ENCODE measurements around the gene SPRR2B. TPM values are rescaled to one million over a fixed set of nuclear protein-coding genes. Genes with fewer than 3 reads are reported as not detected.
"Not testable (repeated sequence)": the region's sequence is repeated elsewhere in the genome, so short reads cannot be mapped to it uniquely, and the experiment has no call there.

Gene SPRR2B
- total RNA-seq (2021) = not detected in 2 replicates
- Bru-seq, nascent RNA = not detected
- BruChase-seq, experiment 1, labeled RNA remaining after a 2-hour chase = not detected
- not detected for BruChase-seq, experiment 2, labeled RNA remaining after a 6-hour chase
- long read RNA-seq = 0 reads

DNA sequence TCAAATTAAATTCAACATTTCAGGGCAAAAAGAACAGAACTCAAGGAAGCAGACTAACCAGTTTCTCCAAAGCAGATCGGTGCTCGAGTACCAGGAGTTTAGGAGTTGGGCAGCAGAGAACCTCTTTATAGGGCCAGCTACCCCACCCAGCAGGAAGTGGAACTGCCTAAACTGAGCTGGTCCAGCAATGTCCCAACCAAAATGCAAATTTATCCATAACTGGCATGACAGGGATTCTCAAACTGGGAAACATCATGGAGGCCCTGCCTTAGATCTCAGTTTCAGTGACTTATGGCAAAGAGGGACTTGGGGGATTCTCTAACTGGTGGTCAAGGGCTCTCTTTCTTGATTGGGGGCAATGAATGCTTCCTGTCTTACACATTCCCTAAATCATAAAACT, at the start of gene SPRR2B:
TSS of gene SPRR2B (minus strand) at position 101 of the 400 bp plus-strand sequence. CDS start 772 bp downstream, outside the sequence.
- no peak for DNase-seq (ENCODE audit: low spot score)
- intact Hi-C loops (cut with micrococcal nuclease; ENCODE audit: unreplicated experiment) = no loop called here
- Histone ChIP-seq H3K27me3 (replicated peaks; ENCODE audit: insufficient read depth, low read depth, low read length, poor library complexity) (peaks cover 27% of the 10 kb centered on the region), H3K9me3 (ENCODE audit: low read depth, low read length, poor library complexity, severe bottlenecking) (no peaks in the 10 kb centered on the region), H3K4me1 (ENCODE audit: insufficient read depth, low read length, poor library complexity, severe bottlenecking) (no peaks in the 10 kb centered on the region), H3K27ac (ENCODE audit: low read depth, low read length, poor library complexity, severe bottlenecking) (no peak within 1 kb of the TSS), H3K36me3 (ENCODE audit: insufficient read depth, low read length, poor library complexity, severe bottlenecking) (no peaks in the 10 kb centered on the region), H3K4me3 (ENCODE audit: low read depth, low read length, poor library complexity, severe bottlenecking) (no peak within 1 kb of the TSS)
- no TSS peak for BruUV-seq (replicated peaks)
- POLR2A ChIA-PET (ENCODE audit: low non-redundant PET) = no interaction called here
- CTCF ChIA-PET = no interaction called here
- TF ChIP-seq CTCF (conservative IDR thresholded peaks at IDR 0.05; ENCODE audit: low read depth, low read length) = no peak

DNA sequence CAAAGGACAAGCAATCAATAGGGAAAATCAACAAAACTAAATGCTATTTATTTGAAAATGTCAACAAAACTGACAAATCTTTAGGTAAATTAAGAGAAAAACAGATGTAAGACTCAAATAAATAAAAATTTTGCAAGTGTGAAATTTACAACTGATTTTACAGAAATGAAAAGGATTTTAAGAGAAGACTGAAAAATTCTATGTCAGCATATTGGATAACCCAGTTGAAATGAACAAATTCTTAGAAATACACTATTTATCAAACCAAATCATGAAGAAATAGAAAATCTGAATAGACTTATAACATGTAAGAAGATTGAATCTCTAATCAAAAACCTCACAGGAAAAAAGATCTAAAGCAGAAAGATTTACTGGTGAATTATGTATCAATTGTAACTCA, 49.5 kb upstream of the SPRR2B start:
- intact Hi-C loops (cut with micrococcal nuclease; ENCODE audit: unreplicated experiment) = no loop called here
- POLR2A ChIA-PET (ENCODE audit: low non-redundant PET) = no interaction called here
- no peaks in the 10 kb centered on the region for H3K36me3 ChIP-seq (ENCODE audit: insufficient read depth, low read length, poor library complexity, severe bottlenecking)
- CTCF ChIA-PET = no interaction called here
- no TSS peak for BruUV-seq (replicated peaks)
- no peak for DNase-seq (ENCODE audit: low spot score)
- peaks cover 38% of the 10 kb centered on the region for H3K27me3 ChIP-seq (replicated peaks; ENCODE audit: insufficient read depth, low read depth, low read length, poor library complexity)
- H3K4me3 ChIP-seq (ENCODE audit: low read depth, low read length, poor library complexity, severe bottlenecking) = no peak overlapping the region
- H3K27ac ChIP-seq (ENCODE audit: low read depth, low read length, poor library complexity, severe bottlenecking) = no peak overlapping the region
- no peaks in the 10 kb centered on the region for H3K9me3 ChIP-seq (ENCODE audit: low read depth, low read length, poor library complexity, severe bottlenecking)
- no peaks in the 10 kb centered on the region for H3K4me1 ChIP-seq (ENCODE audit: insufficient read depth, low read length, poor library complexity, severe bottlenecking)
- TF ChIP-seq EZH2 (IDR thresholded peaks at IDR 0.05; ENCODE audit: borderline replicate concordance, low read depth, low read length, poor library complexity, severe bottlenecking) = no peak
- no peak for TF ChIP-seq CTCF (conservative IDR thresholded peaks at IDR 0.05; ENCODE audit: low read depth, low read length)

GRCh38 chr1:153119491-153119971, 48.1 kb upstream of the SPRR2B start:
- intact Hi-C loops (cut with micrococcal nuclease; ENCODE audit: unreplicated experiment) = no loop called here
- H3K4me1 ChIP-seq (ENCODE audit: insufficient read depth, low read length, poor library complexity, severe bottlenecking) = no peaks in the 10 kb centered on the region
- no peaks in the 10 kb centered on the region for H3K36me3 ChIP-seq (ENCODE audit: insufficient read depth, low read length, poor library complexity, severe bottlenecking)
- peaks cover 42% of the 10 kb centered on the region for H3K27me3 ChIP-seq (replicated peaks; ENCODE audit: insufficient read depth, low read depth, low read length, poor library complexity)
- CTCF ChIA-PET = no interaction called here
- H3K27ac ChIP-seq (ENCODE audit: low read depth, low read length, poor library complexity, severe bottlenecking) = no peak overlapping the region
- no TSS peak for BruUV-seq (replicated peaks)
- no peak for DNase-seq (ENCODE audit: low spot score)
- no peak overlapping the region for H3K4me3 ChIP-seq (ENCODE audit: low read depth, low read length, poor library complexity, severe bottlenecking)
- POLR2A ChIA-PET (ENCODE audit: low non-redundant PET) = no interaction called here
- TF ChIP-seq CTCF (conservative IDR thresholded peaks at IDR 0.05; ENCODE audit: low read depth, low read length) = no peak
- no peak for TF ChIP-seq EZH2 (IDR thresholded peaks at IDR 0.05; ENCODE audit: borderline replicate concordance, low read depth, low read length, poor library complexity, severe bottlenecking)
- no peaks in the 10 kb centered on the region for H3K9me3 ChIP-seq (ENCODE audit: low read depth, low read length, poor library complexity, severe bottlenecking)

- not testable (repeated sequence) for DNase-seq (ENCODE audit: low spot score)
Measured at GRCh38 chr1:153115264-153115663, 43.9 kb upstream of the SPRR2B start.

More at GRCh38 chr1:153115264-153115663, 43.9 kb upstream of the SPRR2B start:
- H3K9me3 ChIP-seq (ENCODE audit: low read depth, low read length, poor library complexity, severe bottlenecking); BruUV-seq (replicated peaks); intact Hi-C loops (cut with micrococcal nuclease; ENCODE audit: unreplicated experiment); H3K4me1 ChIP-seq (ENCODE audit: insufficient read depth, low read length, poor library complexity, severe bottlenecking); H3K4me3 ChIP-seq (ENCODE audit: low read depth, low read length, poor library complexity, severe bottlenecking); H3K36me3 ChIP-seq (ENCODE audit: insufficient read depth, low read length, poor library complexity, severe bottlenecking); POLR2A ChIA-PET (ENCODE audit: low non-redundant PET); H3K27ac ChIP-seq (ENCODE audit: low read depth, low read length, poor library complexity, severe bottlenecking); CTCF ChIA-PET: not testable (repeated sequence)
- peaks cover 33% of the 10 kb centered on the region for H3K27me3 ChIP-seq (replicated peaks; ENCODE audit: insufficient read depth, low read depth, low read length, poor library complexity)

All from A673 (cell line).